Measurements from ENCODE around the gene NPW.

NPW gene

DNA sequence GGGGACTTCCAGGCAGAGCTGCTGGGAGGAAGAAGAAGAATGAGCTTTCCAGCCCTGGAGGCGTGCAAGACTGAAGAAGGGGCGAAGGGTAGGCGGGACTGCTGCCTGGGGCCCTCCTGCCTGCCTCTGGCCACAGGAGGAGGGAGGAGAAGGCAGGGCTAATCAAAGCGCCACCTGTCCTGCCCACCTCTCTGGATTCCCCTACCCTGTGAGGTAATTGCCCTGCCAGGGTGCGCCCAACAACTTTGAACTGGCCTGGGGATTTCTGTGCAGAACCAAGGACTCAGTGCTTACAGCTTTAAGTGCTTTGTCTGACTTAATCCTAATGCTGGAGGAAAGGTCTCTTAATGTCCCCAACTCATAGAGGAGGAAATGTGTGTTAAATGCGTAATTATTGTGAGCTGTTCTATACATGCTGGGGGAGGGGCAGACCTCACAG, 38.2 kb upstream of the NPW start, which contains the start of gene NOXO1:
NOXO1 (minus strand) TSS at position 72 of the 439 bp plus-strand sequence. CDS start 290 bp downstream, outside the sequence.
- no peak within 1 kb of the TSS for H3K27ac ChIP-seq
- TF ChIP-seq CTCF (conservative IDR thresholded peaks at IDR 0.05), result no peak

- H3K27ac ChIP-seq, result no peak overlapping the region
- TF ChIP-seq CTCF (conservative IDR thresholded peaks at IDR 0.05), result no peak
Measured at GRCh38 chr16:1982013-1982433, 37.6 kb upstream of the NPW start.

DNA sequence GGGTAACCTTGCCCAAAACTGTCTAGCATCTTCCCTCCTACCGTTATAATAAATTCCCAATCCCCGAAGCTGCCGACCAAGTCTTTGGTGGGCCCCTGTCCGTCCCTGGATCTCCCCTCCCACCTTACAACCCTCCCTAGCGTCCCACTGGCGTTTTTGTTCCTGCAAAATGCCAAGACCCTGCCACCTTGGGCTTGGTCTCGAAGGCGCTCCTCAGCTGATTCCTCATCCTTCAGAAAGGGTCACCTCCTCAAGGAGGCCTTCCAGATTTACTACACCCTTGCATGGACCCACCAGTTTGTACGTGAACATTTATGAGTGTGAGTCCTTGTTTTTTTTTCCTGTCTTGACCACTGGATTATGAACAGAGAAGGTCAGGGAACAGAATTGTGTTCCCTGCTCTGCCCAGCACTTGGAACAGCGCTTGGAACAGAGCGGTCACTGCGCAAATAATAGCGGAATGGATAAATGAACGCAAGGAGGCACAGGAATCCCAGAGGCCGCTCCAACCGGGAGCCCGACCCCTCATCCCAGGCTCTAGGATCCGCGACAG, 36.5 kb upstream of the NPW start:
- peak overlapping the region; percentile 81 for H3K27ac ChIP-seq

DNA sequence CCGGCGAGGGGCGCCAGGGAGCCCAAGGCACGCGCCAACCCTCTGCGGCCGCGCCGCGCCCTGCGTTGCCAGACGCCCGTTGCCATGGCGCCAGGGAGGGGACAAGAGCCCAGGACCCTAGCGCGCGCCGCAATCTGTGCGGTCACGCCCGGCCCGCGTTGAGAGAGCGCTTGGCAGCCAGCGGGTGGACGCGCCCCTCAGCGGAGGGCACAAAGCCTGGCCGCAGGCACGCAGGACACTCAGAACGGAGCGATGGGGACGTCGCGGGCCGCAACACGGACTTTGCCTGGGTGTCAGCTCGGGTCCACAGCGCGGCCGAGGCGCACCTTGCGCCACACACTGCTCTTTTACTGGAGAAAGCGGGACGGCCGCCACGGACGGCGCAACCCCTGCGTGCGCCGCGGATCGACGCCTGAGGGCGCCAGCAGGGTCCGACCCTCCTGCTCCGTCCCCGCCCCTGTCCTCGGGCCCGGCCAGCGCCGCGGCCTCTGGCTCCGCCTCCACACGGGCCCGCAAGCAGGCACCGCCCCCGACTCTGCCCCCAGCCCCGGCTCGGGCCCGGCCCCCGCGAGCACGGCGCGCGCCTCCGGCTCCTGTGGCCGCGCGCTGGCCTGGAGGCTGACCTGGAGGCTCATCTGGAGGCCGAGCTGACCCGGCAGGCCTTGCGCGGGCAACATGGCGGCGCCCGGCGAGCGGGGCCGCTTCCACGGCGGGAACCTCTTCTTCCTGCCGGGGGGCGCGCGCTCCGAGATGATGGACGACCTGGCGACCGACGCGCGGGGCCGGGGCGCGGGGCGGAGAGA, 35.8 kb upstream of the NPW start, which contains the start of gene GFER:
GFER (plus strand) TSS at position 650 of the 803 bp plus-strand sequence; CDS start at position 676, 26 bp downstream.
- peak within 1 kb of the TSS; percentile 81 for H3K27ac ChIP-seq
- TF ChIP-seq CTCF (conservative IDR thresholded peaks at IDR 0.05), result peak; percentile 51

More for the DNA sequence above, 36.5 kb upstream of the NPW start:
- no peak for TF ChIP-seq CTCF (conservative IDR thresholded peaks at IDR 0.05)

DNA sequence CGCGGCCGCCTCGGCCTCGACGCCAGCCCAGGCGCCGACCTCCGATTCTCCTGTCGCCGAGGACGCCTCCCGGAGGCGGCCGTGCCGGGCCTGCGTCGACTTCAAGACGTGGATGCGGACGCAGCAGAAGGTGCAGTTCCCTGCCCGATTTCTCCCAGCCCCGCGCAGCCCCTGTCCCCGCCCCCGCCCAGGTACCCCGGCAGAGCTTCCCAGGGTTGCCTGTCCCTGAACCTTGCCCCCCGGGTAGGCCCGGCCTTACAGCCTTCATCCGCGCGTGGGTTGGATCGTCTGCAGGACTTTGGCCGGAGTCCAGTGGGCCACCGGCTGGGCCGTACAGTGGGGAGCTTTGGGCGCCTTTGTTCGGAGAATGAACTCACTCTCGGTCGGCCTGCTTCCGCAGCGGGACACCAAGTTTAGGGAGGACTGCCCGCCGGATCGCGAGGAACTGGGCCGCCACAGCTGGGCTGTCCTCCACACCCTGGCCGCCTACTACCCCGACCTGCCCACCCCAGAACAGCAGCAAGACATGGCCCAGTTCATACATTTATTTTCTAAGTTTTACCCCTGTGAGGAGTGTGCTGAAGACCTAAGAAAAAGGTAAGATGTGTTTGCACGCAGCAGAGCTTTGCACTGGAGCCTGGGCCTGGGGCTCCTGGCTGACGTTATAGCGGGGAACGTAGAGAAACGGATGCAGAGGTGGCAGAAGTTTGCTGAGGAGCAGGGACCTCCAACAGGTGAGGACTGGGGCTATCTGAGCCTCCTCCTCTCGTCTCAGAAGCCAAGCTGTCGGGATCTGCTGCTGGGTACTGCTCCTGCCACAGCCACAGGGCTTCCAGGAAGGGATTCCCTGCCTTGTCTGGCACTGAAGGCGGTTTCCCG, 35.0 kb upstream of the NPW start:
- no peak for TF ChIP-seq CTCF (conservative IDR thresholded peaks at IDR 0.05)
- H3K27ac ChIP-seq, result peak overlapping the region; percentile 81

DNA sequence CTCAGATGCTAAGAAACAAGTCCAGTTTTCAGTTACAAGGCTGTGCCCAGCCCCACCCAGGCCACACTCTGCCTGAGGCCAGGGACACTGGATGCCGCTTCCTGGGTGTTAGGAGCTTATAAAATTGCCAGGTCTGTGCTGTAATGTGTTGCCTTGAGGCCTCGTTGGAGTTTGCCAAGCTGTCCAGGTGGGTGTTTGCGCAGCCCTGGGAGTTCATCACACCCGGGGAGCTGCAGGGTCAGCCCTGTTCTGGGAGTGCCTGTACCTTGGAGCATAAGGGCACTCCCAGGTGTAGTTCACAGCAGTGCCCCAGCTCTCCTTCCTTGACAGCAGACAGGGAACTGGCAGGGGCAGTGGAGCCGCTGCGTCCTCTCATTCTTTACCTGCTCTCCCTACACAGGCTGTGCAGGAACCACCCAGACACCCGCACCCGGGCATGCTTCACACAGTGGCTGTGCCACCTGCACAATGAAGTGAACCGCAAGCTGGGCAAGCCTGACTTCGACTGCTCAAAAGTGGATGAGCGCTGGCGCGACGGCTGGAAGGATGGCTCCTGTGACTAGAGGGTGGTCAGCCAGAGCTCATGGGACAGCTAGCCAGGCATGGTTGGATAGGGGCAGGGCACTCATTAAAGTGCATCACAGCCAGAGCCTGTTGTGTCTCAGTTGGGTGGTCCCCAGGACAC, 34.0 kb upstream of the NPW start:
- peak overlapping the region; percentile 81; the same call in 1 of the 2 replicates for H3K27ac ChIP-seq
- TF ChIP-seq CTCF (conservative IDR thresholded peaks at IDR 0.05), result no peak

Data from VCaP (cell line).